HepG2 (cell line): ENCODE data around the gene COL9A2. TPM values are rescaled to one million over a fixed set of nuclear protein-coding genes. Genes with fewer than 3 reads are reported as not detected.
A peak's percentile ranks its signal among the peaks of the same experiment; 100 is the strongest.

ENCODE experiments used
- FUBP1 ChIP-seq: sonication (generic); formaldehyde crosslinking; IDR thresholded peaks from 2 replicates; pipeline ENCODE4 v1.5.1; 2020; ENCODE audit warnings: missing genetic modification reagents, mild to moderate bottlenecking, borderline replicate concordance
- GTF2F1 ChIP-seq: fragments of 150-350 bp; IDR thresholded peaks from 2 replicates; pipeline ENCODE4 v1.6.1; 2014; ENCODE audit warnings: low read length
- HNRNPUL1 ChIP-seq: fragments of 200-400 bp; formaldehyde crosslinking; IDR thresholded peaks from 2 replicates; pipeline ENCODE4 v1.6.1; 2017; ENCODE audit warnings: low read depth, mild to moderate bottlenecking, low read length, moderate library complexity
- KMT2B ChIP-seq: IDR thresholded peaks from 2 replicates; pipeline ENCODE4 v1.6.1; 2016; ENCODE audit warnings: missing genetic modification reagents, missing compliant biosample characterization
- RFXAP ChIP-seq: sonication (generic); formaldehyde crosslinking; IDR thresholded peaks from 2 replicates; pipeline ENCODE4 v1.4.0; 2020; ENCODE audit warnings: missing genetic modification reagents, borderline replicate concordance
- TOE1 ChIP-seq: sonication (generic); formaldehyde crosslinking; IDR thresholded peaks from 2 replicates; pipeline ENCODE4 v1.4.0; 2020; ENCODE audit warnings: mild to moderate bottlenecking, missing genetic modification reagents
- TP53 ChIP-seq: sonication (generic); formaldehyde crosslinking; conservative IDR thresholded peaks from 2 replicates; pipeline ENCODE4 v1.4.0; 2020; ENCODE audit warnings: missing genetic modification reagents
- YEATS2 ChIP-seq: sonication (generic); formaldehyde crosslinking; IDR thresholded peaks from 2 replicates; pipeline ENCODE4 v1.4.0; 2020; ENCODE audit warnings: missing genetic modification reagents, borderline replicate concordance
- ZFP36L2 ChIP-seq: sonication (generic); formaldehyde crosslinking; IDR thresholded peaks from 2 replicates; pipeline ENCODE4 v1.4.0; 2020; ENCODE audit warnings: missing genetic modification reagents
- ZNF292 ChIP-seq: sonication (generic); formaldehyde crosslinking; IDR thresholded peaks from 2 replicates; pipeline ENCODE4 v1.8.1; 2022; ENCODE audit warnings: mild to moderate bottlenecking, low read depth, missing genetic modification reagents, borderline replicate concordance
- ZNF44 ChIP-seq: sonication (generic); formaldehyde crosslinking; IDR thresholded peaks from 2 replicates; pipeline ENCODE4 v1.5.1; 2020; ENCODE audit warnings: mild to moderate bottlenecking, missing genetic modification reagents
- ZNF644 ChIP-seq: IDR thresholded peaks from 2 replicates; pipeline ENCODE4 v1.6.1; 2016; ENCODE audit warnings: low read depth
- ZNF660 ChIP-seq: sonication (generic); formaldehyde crosslinking; IDR thresholded peaks from 2 replicates; pipeline ENCODE4 v1.5.1; 2020; ENCODE audit warnings: mild to moderate bottlenecking, low read depth, missing genetic modification reagents, borderline replicate concordance
- polyA plus RNA-seq, 8 experiments: library from polyadenylated mRNA; depleted of rRNA in 3 of 8; stranded (reverse) in 7 of 8; unstranded in 1 of 8; fragments of >200 nt; fragmentation: Illumina TruSeq in 4 of 8; extraction: Trizol in 4 of 8; gene quantifications; 2 replicates each; pipeline versions ENCODE4 v1.2.1 to v1.2.3, GENCODE V29; 2011 to 2016; ENCODE audit warnings: low read depth in 4 of 8, missing spikeins in 1 of 8, mixed read lengths in 1 of 8; ENCODE audit not compliant: insufficient read depth in 1 of 8
- total RNA-seq, 5 experiments: library from RNA; depleted of rRNA; stranded (reverse); fragments of >200 nt; fragmentation: Illumina TruSeq; extraction: Trizol; gene quantifications; 2 replicates each; pipeline ENCODE4 v1.2.3, GENCODE V29; 2016; ENCODE audit warnings: low read depth in 1 of 5
- TF ChIP-seq, protein P1 (sequence below), 2 experiments: fragments of 450-650 bp in 1 of 2; sonication (generic) in 1 of 2; formaldehyde crosslinking in 1 of 2; IDR thresholded peaks; 2 replicates each; pipeline versions ENCODE4 v1.6.1 to v1.8.0; 2016 to 2022; ENCODE audit warnings: antibody characterized with exemption in 1 of 2, mild to moderate bottlenecking in 1 of 2, missing genetic modification reagents in 1 of 2
- TF ChIP-seq, protein P2 (sequence below), 2 experiments: fragments of 450-650 bp in 1 of 2; sonication (generic) in 1 of 2; formaldehyde crosslinking; IDR thresholded peaks; 2 replicates each; pipeline versions ENCODE4 v1.5.0 to v1.8.0; 2020 to 2022; ENCODE audit warnings: mild to moderate bottlenecking in 1 of 2, missing genetic modification reagents in 1 of 2

The COL9A2 gene
- total and polyA plus RNA-seq, 2 of the 13 experiments (the other 11 are each of a cell fraction or from before 2014, with no cell fraction given), result 20.2 to 26.9 TPM

GRCh38 chr1:40338745-40339419, 21.8 kb upstream of the COL9A2 start (continued):
- TF ChIP-seq, protein P1, sequence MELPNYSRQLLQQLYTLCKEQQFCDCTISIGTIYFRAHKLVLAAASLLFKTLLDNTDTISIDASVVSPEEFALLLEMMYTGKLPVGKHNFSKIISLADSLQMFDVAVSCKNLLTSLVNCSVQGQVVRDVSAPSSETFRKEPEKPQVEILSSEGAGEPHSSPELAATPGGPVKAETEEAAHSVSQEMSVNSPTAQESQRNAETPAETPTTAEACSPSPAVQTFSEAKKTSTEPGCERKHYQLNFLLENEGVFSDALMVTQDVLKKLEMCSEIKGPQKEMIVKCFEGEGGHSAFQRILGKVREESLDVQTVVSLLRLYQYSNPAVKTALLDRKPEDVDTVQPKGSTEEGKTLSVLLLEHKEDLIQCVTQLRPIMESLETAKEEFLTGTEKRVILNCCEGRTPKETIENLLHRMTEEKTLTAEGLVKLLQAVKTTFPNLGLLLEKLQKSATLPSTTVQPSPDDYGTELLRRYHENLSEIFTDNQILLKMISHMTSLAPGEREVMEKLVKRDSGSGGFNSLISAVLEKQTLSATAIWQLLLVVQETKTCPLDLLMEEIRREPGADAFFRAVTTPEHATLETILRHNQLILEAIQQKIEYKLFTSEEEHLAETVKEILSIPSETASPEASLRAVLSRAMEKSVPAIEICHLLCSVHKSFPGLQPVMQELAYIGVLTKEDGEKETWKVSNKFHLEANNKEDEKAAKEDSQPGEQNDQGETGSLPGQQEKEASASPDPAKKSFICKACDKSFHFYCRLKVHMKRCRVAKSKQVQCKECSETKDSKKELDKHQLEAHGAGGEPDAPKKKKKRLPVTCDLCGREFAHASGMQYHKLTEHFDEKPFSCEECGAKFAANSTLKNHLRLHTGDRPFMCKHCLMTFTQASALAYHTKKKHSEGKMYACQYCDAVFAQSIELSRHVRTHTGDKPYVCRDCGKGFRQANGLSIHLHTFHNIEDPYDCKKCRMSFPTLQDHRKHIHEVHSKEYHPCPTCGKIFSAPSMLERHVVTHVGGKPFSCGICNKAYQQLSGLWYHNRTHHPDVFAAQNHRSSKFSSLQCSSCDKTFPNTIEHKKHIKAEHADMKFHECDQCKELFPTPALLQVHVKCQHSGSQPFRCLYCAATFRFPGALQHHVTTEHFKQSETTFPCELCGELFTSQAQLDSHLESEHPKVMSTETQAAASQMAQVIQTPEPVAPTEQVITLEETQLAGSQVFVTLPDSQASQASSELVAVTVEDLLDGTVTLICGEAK (IDR thresholded peaks at IDR 0.05), result no peak
- TF ChIP-seq, protein P1 (CRISPR knock-in tag; IDR thresholded peaks at IDR 0.05), result no peak
- no peak for TF ChIP-seq TP53 (CRISPR knock-in tag)
- TF ChIP-seq ZNF44 (CRISPR knock-in tag), result no peak
- no peak for TF ChIP-seq FUBP1
- TF ChIP-seq ZNF660, result no peak
- TF ChIP-seq ZNF644 (CRISPR knock-in tag), result no peak
- TF ChIP-seq, protein P2, sequence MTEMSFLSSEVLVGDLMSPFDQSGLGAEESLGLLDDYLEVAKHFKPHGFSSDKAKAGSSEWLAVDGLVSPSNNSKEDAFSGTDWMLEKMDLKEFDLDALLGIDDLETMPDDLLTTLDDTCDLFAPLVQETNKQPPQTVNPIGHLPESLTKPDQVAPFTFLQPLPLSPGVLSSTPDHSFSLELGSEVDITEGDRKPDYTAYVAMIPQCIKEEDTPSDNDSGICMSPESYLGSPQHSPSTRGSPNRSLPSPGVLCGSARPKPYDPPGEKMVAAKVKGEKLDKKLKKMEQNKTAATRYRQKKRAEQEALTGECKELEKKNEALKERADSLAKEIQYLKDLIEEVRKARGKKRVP (CRISPR knock-in tag; IDR thresholded peaks at IDR 0.05), result no peak; a peak in 1 of 4 replicates
- no peak for TF ChIP-seq ZNF292 (CRISPR knock-in tag)
- no peak for TF ChIP-seq ZFP36L2
- no peak for TF ChIP-seq GTF2F1
- TF ChIP-seq KMT2B (CRISPR knock-in tag), result peak; percentile 36; the same call in 1 of the 2 replicates
- peak; percentile 70; the same call in 1 of the 2 replicates for TF ChIP-seq RFXAP
- no peak for TF ChIP-seq TOE1 (CRISPR knock-in tag)
- no peak for TF ChIP-seq HNRNPUL1
- TF ChIP-seq YEATS2, result 0 out of 2 replicates have a peak, but pooled peaks have one; percentile 21
